ENCODE data around the gene DCAF10.
"Not testable (repeated sequence)": the region's sequence is repeated elsewhere in the genome, so short reads cannot be mapped to it uniquely, and the experiment has no call there.

Gene DCAF10, protein sequence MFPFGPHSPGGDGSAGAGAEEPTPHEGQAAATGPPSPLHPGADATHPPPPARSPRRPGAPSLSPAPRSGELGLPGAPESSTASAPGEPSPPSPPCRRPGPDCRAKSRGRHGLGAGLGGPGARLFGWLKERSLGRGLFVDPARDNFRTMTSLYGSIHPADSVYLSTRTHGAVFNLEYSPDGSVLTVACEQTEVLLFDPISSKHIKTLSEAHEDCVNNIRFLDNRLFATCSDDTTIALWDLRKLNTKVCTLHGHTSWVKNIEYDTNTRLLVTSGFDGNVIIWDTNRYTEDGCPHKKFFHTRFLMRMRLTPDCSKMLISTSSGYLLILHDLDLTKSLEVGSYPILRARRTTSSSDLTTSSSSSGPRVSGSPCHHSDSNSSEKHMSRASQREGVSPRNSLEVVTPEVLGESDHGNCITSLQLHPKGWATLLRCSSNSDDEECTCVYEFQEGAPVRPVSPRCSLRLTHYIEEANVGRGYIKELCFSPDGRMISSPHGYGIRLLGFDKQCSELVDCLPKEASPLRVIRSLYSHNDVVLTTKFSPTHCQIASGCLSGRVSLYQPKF

DNA sequence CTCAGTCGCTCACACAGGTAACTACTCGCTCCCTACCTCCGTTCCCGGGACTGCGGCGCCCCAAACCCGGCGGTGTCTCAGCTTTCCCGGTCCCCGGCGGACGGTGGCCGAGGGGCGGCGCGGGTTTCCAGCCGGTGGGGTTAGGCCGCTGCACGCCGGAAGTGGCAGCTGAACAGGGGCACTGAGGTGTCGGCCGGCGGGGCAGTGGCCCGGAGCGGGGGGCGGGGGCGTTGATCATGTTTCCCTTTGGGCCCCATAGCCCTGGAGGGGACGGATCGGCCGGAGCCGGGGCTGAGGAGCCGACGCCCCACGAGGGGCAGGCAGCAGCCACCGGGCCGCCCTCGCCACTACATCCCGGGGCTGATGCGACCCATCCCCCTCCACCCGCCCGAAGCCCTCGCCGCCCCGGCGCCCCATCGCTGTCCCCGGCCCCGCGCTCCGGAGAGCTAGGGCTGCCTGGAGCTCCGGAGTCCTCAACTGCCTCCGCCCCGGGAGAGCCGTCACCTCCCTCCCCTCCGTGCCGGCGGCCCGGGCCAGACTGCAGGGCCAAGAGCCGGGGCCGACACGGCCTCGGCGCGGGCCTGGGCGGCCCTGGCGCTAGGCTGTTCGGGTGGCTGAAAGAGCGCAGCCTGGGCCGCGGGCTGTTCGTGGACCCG, at the start of gene DCAF10:
TSS of gene DCAF10 (plus strand) at position 167 of the 656 bp plus-strand sequence. CDS start at position 237, 70 bp downstream.
- DNase-seq (ENCODE audit: low read depth): peak; percentile 86

DNA sequence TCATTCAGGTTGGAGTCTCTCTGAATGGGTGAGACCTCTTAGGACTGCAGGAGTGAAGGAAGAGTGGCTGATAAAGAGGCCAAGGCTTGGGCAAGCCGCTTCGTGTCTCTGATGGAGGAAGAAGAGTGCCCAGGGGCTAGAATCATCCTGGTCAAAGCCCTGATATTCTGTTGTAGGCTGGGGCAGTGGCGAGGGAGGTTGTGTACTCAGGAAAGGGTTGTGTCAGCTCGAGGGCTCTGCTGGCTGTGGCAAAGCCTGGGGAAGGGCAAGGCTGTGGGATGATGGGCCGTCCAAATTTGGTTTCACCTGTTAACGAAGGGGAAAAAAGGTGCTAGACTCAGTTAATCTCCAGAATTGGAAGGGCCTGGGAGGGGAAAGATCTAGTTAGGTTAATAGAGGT, 49.4 kb upstream of the DCAF10 start:
- no peak for DNase-seq (ENCODE audit: low read depth)

GRCh38 chr9:37751704-37752103, 48.9 kb upstream of the DCAF10 start:
- not testable (repeated sequence) for DNase-seq (ENCODE audit: low read depth)

GRCh38 chr9:37752112-37752511, 48.5 kb upstream of the DCAF10 start:
- DNase-seq (ENCODE audit: low read depth): not testable (repeated sequence)

DNA sequence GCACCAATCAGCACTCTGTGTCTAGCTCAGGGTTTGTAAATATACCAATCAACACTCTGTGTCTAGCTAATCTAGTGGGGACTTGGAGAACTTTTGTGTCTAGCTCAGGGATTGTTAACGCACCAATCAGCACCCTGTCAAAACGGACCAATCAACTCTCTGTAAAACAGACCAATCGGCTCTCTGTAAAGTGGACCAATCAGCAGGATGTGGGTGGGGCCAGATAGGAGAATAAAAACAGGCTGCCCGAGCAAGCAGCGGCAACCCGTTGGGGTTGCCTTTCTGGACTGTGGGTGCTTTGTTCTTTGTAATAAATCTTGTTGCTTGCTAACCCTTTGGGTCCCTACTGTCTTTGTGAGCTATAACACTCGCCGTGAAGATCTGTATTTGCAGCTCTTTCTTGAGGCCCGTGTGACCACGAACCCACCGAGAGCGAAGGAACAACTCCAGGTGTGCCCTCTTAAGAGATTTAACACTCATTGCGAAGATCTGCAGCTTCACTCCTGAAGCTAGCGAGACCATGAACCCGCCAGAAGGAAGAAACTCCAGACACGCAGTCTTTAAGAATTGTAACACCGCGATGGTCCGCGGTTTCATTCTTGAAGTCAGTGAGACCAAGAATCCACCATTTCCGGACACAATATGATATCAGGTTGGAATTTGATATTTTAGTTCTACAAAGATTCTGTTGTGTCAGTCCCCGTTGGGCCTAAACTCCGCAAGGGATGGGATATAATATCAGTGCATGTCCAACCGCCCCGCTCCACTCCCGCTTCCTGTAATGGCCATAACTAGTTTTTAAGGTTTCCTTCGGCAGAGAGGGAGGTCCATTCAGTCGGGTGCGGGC, 47.7 kb upstream of the DCAF10 start:
- no peak for DNase-seq (ENCODE audit: low read depth)

DNA sequence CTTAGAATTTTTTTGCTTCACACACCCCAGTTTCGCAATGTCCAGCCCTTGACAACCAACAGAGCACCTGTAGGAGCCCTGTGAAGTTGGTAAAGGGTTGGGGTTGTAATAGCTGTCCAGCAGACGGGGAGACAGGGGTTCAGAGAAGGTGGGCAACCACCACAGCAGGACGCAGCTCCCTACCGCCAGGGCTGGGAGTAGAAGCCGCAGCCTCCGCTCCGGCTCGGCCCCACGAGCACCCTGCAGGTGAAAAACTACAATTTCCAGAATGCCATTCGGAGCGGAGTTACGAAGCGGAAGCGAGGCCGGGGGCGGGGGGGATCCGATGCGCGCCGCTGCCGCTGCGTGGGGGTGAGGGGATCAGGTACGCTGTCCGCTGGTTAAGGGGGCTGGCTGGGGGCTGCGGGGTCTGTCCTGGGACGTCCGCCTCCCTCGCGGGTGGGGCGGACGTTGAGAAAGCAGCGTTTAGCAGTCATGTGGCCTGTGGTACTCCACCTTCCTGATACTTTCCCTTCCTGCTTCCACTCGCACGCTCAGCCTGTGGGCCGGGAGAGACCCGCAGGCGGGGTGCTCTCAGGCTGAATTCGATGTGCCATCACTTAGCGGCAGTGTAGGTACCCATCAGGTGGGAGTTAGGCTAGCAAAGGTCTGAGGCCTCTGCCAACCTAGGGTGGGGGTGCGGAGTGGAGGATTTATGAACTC, 47.0 kb upstream of the DCAF10 start, which contains the start of gene TRMT10B:
TSS of gene TRMT10B (plus strand) at position 317 of the 702 bp plus-strand sequence. CDS start 8,127 bp downstream, outside the sequence.
- DNase-seq (ENCODE audit: low read depth): peak; percentile 54

DNA sequence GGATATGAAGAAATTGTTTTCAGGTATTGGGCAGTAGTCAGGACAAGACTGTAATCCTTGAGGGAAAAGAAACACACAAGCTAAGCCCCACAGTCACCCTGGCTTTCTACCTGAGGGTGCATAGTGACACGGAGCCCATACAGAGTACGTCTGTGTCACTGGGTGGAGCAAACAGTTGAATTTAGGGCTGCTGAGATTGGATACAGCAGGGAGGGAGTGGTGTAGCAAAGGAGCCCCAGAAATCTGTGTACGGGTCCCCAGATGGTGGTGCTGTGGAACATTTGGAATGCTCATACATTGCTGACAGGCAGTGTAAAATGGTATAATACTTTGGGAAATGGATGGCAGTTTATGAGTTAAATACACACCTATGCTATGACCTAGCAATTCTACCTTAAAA, 41.9 kb upstream of the DCAF10 start:
- no peak for DNase-seq (ENCODE audit: low read depth)

DNA sequence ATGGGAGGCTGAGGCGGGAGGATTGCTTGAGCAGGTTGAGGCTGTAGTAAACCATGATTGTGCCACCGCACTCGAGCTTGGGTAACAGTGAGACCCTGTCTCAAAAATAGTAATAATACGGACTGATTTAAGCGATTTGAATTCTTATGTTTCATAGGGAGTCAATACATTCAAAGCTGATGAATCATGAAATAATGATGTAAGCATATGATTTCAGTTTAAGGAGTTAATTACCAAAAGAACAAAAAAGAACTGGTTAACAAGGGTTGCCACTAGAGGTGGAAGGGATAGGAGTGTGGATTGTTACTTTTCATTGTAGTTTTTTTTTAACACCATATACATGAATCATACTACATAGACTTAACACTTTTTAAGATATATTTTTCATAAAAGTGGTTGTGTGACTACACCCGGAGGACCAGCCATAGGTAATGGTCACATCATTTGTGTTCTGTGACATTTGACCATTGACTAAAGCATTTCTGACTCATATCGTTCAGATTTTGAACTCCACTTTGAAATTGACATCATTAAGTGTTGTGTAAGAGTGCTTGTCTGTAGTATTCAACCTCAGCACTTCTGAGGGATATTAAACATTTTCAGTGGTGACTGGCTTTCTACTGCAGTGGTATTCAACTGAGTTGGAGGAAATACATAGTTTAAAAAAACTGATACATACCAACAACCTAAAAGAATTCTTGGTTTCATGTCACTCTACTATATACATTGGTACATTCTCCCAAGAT, 40.0 kb upstream of the DCAF10 start:
- no peak for DNase-seq (ENCODE audit: low read depth)

GRCh38 chr9:37761511-37761910, 39.1 kb upstream of the DCAF10 start:
- DNase-seq (ENCODE audit: low read depth): no peak

DNA sequence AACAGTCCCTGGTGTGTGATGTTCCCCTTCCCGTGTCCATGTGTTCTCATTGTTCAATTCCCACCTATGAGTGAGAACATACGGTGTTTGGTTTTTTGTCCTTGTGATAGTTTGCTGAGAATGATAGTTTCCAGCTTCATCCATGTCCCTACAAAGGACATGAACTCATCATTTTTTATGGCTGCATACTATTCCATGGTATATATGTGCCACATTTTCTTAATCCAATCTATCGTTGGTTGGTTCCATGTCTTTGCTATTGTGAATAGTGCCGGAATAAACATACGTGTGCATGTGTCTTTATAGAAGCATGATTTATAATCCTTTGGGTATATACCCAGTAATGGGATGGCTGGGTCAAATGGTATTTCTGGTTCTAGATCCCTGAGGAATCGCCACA, 35.3 kb upstream of the DCAF10 start:
- not testable (repeated sequence) for DNase-seq (ENCODE audit: low read depth)

GRCh38 chr9:37769306-37769705, 31.3 kb upstream of the DCAF10 start:
- no peak for DNase-seq (ENCODE audit: low read depth)

GRCh38 chr9:37769995-37770394, 30.6 kb upstream of the DCAF10 start:
- DNase-seq (ENCODE audit: low read depth): no peak

- no peak for DNase-seq (ENCODE audit: low read depth)
Observed at GRCh38 chr9:37775216-37775919, 25.2 kb upstream of the DCAF10 start.

- DNase-seq (ENCODE audit: low read depth): no peak
Observed at GRCh38 chr9:37776328-37776727, 24.3 kb upstream of the DCAF10 start.

DNA sequence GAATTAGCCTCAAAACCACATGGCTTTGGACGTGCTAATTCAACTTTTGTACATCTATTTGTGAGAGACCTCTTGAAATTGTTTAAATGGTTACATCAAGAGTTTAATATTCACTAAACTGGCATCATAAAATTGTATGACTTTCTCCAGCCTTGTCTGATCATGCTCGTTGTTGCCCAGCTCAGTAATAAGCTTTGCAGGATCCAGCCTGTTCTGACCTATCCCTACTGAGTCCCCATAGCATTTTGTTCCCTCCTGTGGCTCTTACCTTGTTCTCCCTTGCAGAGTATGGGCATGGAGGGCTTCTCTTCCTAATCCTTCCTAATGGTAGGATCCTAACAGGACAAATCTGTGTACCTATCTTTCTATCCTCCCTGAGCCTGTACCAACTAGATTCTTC, 22.1 kb upstream of the DCAF10 start:
- no peak for DNase-seq (ENCODE audit: low read depth)

DNA sequence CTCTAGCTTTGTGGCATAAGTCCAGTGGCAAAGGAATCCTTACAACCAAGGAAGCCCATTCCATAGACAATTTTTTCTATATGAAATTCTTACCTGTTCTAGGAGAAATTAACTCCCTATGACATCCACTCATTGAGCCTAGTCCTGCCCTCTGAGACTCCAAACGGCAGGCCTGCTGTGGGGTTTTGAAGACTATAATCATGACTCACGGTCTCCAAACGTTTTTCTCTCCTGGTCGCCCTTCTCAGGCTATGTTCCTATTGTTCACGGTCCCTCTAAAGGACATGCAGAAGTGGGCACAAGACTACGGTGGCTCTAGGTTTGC, 16.3 kb upstream of the DCAF10 start:
- DNase-seq (ENCODE audit: low read depth): no peak

GRCh38 chr9:37784616-37785483, 15.7 kb upstream of the DCAF10 start, which contains the start of gene EXOSC3:
Gene EXOSC3 (minus strand): TSS chr9:37785064. CDS start chr9:37785044, 20 bp downstream.
- DNase-seq (ENCODE audit: low read depth): peak; percentile 82

DNA sequence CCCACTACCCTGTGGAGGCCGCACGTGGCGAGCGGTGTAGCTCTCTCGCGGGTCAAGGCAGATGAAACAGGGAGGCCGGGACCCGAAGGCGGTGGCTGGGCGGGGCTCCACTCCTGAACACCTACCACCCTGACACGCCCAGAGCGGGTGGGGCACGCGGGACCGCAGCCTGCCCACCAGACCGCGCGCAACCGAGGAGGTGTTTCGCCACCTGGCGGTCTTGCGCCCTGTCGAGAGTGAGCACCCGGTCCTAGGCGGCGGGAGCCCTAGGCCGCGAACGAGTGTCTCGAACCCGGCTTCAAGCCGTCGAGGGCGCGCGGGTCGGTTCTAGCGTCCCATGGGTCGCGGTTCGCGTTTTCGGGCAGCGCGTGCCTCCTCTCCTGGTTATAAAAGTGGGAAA, 13.5 kb upstream of the DCAF10 start:
- no peak for DNase-seq (ENCODE audit: low read depth)

DNA sequence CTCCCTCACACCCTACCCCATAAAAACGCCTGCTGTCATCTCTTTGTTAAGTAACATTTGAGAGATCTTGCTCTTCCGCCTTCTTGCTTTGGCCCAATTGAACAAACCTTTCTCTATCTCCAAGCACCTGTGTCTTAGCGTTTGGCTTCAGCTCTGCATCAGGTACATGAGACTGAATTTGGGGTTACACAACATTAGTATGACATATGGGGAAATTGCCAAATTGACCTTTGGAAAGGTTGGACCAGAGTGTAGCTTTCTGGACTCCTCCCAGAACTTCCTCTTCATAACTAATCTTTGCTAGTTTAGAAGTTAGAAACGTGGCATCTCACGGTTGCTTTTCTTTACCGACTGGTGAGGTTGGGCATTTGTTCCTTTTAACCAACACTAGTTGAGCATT, 12.3 kb upstream of the DCAF10 start:
- no peak for DNase-seq (ENCODE audit: low read depth)
